ENCODE measurements around the gene GABPB2.

Gene GABPB2

DNA sequence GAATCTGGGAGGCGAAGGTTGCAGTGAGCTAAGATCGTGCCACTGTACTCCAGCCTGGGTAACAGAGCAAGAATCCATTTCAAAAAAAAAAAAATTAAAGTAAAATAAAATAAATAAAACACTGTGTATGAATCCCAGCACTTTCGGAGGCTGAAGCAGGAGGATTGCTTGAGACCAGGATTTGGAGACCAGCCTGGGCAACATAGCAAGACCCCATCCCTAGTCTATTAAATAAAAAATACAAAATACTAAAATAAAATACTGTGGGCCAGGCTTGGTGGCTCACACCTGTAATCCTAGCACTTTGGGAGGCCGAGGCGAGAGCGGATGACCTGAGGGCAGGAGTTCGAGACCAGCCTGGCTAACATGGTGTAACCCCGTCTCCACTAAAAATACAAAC is 38.4 kb upstream of the GABPB2 start:
- TF ChIP-seq, protein P1, sequence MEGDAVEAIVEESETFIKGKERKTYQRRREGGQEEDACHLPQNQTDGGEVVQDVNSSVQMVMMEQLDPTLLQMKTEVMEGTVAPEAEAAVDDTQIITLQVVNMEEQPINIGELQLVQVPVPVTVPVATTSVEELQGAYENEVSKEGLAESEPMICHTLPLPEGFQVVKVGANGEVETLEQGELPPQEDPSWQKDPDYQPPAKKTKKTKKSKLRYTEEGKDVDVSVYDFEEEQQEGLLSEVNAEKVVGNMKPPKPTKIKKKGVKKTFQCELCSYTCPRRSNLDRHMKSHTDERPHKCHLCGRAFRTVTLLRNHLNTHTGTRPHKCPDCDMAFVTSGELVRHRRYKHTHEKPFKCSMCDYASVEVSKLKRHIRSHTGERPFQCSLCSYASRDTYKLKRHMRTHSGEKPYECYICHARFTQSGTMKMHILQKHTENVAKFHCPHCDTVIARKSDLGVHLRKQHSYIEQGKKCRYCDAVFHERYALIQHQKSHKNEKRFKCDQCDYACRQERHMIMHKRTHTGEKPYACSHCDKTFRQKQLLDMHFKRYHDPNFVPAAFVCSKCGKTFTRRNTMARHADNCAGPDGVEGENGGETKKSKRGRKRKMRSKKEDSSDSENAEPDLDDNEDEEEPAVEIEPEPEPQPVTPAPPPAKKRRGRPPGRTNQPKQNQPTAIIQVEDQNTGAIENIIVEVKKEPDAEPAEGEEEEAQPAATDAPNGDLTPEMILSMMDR (IDR thresholded peaks at IDR 0.05; ENCODE audit: insufficient read depth, low read length, poor library complexity, severe bottlenecking): no peak
- no peak for TF ChIP-seq EZH2phosphoT487 (conservative IDR thresholded peaks at IDR 0.05; ENCODE audit: low read length)
- H3K36me3 ChIP-seq (ENCODE audit: low read length): no peaks in the 10 kb centered on the region
- no peak overlapping the region for H2AFZ ChIP-seq (ENCODE audit: low read depth, low read length, severe bottlenecking)
- no peak overlapping the region for H3K4me2 ChIP-seq (ENCODE audit: low read depth, low read length, poor library complexity, severe bottlenecking)
- no peaks in the 10 kb centered on the region for H3K9me2 ChIP-seq (replicated peaks; ENCODE audit: insufficient read depth, low read length)
- no peak overlapping the region for H3K4me3 ChIP-seq (ENCODE audit: insufficient read depth, low read length, poor library complexity, severe bottlenecking)
- H3K79me2 ChIP-seq (ENCODE audit: insufficient read depth, low read length): no peaks in the 10 kb centered on the region
- no peaks in the 10 kb centered on the region for H4K20me1 ChIP-seq (ENCODE audit: low read depth, low read length)
- H3K27me3 ChIP-seq (ENCODE audit: low read length): no peaks in the 10 kb centered on the region
- no peak overlapping the region for H3K27ac ChIP-seq (ENCODE audit: low read depth, low read length)
- H3K9me3 ChIP-seq (ENCODE audit: insufficient read depth, low read length): no peaks in the 10 kb centered on the region
- H3F3A ChIP-seq (ENCODE audit: insufficient read depth): no peaks in the 10 kb centered on the region
- no peak overlapping the region for H3K9ac ChIP-seq (ENCODE audit: low read length)

DNA sequence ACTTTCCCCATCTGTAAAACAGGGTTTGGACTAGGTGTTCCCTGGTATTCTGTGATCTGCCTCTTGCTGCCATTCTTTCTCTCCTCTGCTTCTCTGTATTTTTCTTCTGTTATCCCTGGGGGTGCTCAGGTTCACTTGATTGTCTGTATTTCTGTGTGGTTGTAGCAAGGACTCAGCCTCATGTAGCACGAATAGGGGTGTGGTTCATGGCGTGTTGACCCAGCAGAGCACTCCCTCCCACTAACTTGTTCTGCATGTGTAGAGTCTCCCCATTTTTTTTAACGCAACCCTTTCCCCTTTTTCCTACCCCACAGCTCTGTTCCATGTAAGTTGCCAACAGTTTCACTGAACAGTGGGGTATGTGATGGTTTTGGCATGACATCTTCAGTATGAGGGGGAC is 35.4 kb upstream of the GABPB2 start:
- no peaks in the 10 kb centered on the region for H4K20me1 ChIP-seq (ENCODE audit: low read depth, low read length)
- H3F3A ChIP-seq (ENCODE audit: insufficient read depth): no peaks in the 10 kb centered on the region
- H3K4me3 ChIP-seq (ENCODE audit: insufficient read depth, low read length, poor library complexity, severe bottlenecking): no peak overlapping the region
- H3K9me3 ChIP-seq (ENCODE audit: insufficient read depth, low read length): no peaks in the 10 kb centered on the region
- no peak overlapping the region for H3K4me2 ChIP-seq (ENCODE audit: low read depth, low read length, poor library complexity, severe bottlenecking)
- H3K27ac ChIP-seq (ENCODE audit: low read depth, low read length): no peak overlapping the region
- no peaks in the 10 kb centered on the region for H3K9me2 ChIP-seq (replicated peaks; ENCODE audit: insufficient read depth, low read length)
- H3K9ac ChIP-seq (ENCODE audit: low read length): no peak overlapping the region
- H2AFZ ChIP-seq (ENCODE audit: low read depth, low read length, severe bottlenecking): no peak overlapping the region
- TF ChIP-seq, protein P1 (IDR thresholded peaks at IDR 0.05; ENCODE audit: insufficient read depth, low read length, poor library complexity, severe bottlenecking): no peak
- TF ChIP-seq EZH2phosphoT487 (conservative IDR thresholded peaks at IDR 0.05; ENCODE audit: low read length): no peak
- no peaks in the 10 kb centered on the region for H3K27me3 ChIP-seq (ENCODE audit: low read length)
- no peaks in the 10 kb centered on the region for H3K36me3 ChIP-seq (ENCODE audit: low read length)
- no peaks in the 10 kb centered on the region for H3K79me2 ChIP-seq (ENCODE audit: insufficient read depth, low read length)

DNA sequence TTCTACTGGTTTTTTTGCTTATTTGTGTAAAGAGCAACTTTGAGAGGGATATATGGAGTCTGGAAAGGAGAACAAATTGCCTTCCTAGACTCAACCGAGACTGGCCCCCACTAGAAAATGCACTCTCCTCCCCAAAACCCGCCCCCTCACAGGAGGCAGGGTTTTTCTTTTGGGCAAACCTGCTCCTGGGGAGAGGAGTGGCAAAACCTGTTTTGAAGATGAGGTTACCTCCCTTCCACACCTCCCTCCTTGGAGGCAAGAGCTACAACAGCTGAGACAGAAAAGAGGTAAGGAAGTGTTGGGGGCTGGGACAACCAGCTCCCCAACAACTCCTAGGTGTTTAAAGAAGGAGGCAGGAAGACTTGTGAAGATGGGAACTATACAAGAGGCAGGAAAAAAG is 34.2 kb upstream of the GABPB2 start, which contains the start of gene BNIPL:
BNIPL (plus strand) TSS at position 231 of the 400 bp plus-strand sequence; CDS start at position 371, 140 bp downstream.
- Histone ChIP-seq H3K27me3 (ENCODE audit: low read length) (no peaks in the 10 kb centered on the region), H3K9me2 (replicated peaks; ENCODE audit: insufficient read depth, low read length) (no peaks in the 10 kb centered on the region), H3K9ac (ENCODE audit: low read length) (no peak within 1 kb of the TSS), H3K79me2 (ENCODE audit: insufficient read depth, low read length) (no peaks in the 10 kb centered on the region), H3K36me3 (ENCODE audit: low read length) (no peaks in the 10 kb centered on the region), H3K4me2 (ENCODE audit: low read depth, low read length, poor library complexity, severe bottlenecking) (no peak within 1 kb of the TSS), H4K20me1 (ENCODE audit: low read depth, low read length) (no peaks in the 10 kb centered on the region), H2AFZ (ENCODE audit: low read depth, low read length, severe bottlenecking) (no peak within 1 kb of the TSS), H3K4me3 (ENCODE audit: insufficient read depth, low read length, poor library complexity, severe bottlenecking) (no peak within 1 kb of the TSS), H3F3A (ENCODE audit: insufficient read depth) (no peaks in the 10 kb centered on the region), H3K9me3 (ENCODE audit: insufficient read depth, low read length) (no peaks in the 10 kb centered on the region), H3K27ac (ENCODE audit: low read depth, low read length) (no peak within 1 kb of the TSS)
- no peak for TF ChIP-seq EZH2phosphoT487 (conservative IDR thresholded peaks at IDR 0.05; ENCODE audit: low read length)
- TF ChIP-seq, protein P1 (IDR thresholded peaks at IDR 0.05; ENCODE audit: insufficient read depth, low read length, poor library complexity, severe bottlenecking): no peak
